Panc1 (cell line): Measurements from ENCODE around the gene PPP4R2. TPM values are rescaled to one million over a fixed set of nuclear protein-coding genes. Genes with fewer than 3 reads are reported as not detected.

Experiments used
- ATAC-seq: fragments of 200-7000 bp; cut with Tn5 transposase; 2 replicates; pipeline ENCODE4 v1.9.1; 2020; ENCODE audit warnings: mild to moderate bottlenecking, moderate library complexity
- BruUV-seq: library from RNA; stranded (reverse); fragments of 400-500 nt; replicated peaks from 2 replicates; lab custom pipeline; 2021; lab: Mats Ljungman, UMichigan
- CTCF ChIA-PET: fragments of 300-600 bp; sonication (Branson Sonifier 250); formaldehyde crosslinking; loops from one replicate; lab custom pipeline; 2022; ENCODE audit warnings: antibody characterized with exemption; lab: Charles Lee
- POLR2A ChIA-PET: fragments of 300-600 bp; sonication (Branson Sonifier 250); formaldehyde crosslinking; loops from one replicate; lab custom pipeline; 2022; ENCODE audit warnings: antibody characterized with exemption; lab: Charles Lee
- DNase-seq: peaks from one replicate; pipeline ENCODE4 v3.0.0-alpha.2; 2010; ENCODE audit warnings: low read depth, low spot score
- H3K27ac ChIP-seq: 2 replicates; pipeline ENCODE4 v1.5.1; 2011; ENCODE audit warnings: mild to moderate bottlenecking, low read length, inconsistent platforms
- H3K27me3 ChIP-seq: fragments of 200-500 bp; sonication (Bioruptor generic); 2 replicates; pipeline ENCODE4 v1.6.0; 2014; ENCODE audit warnings: low read length, inconsistent platforms; ENCODE audit not compliant: control insufficient read depth, insufficient read depth
- H3K36me3 ChIP-seq: fragments of 200-500 bp; sonication (Bioruptor generic); 2 replicates; pipeline ENCODE4 v1.5.1; 2014; ENCODE audit warnings: inconsistent platforms, mild to moderate bottlenecking, low read length, moderate library complexity; ENCODE audit not compliant: control insufficient read depth, insufficient read depth
- H3K4me1 ChIP-seq: 2 replicates; pipeline ENCODE4 v1.5.1; 2011; ENCODE audit warnings: inconsistent platforms, mild to moderate bottlenecking, low read length, moderate library complexity; ENCODE audit not compliant: control insufficient read depth, insufficient read depth
- H3K4me3 ChIP-seq, 2 experiments: 2 replicates each; pipeline ENCODE4 v1.5.1; 2011 to 2012; ENCODE audit warnings: low read depth in 2 of 2, low read length in 2 of 2, mild to moderate bottlenecking in 2 of 2, inconsistent platforms in 1 of 2, moderate library complexity in 1 of 2
- H3K9me3 ChIP-seq: fragments of 200-500 bp; sonication (Bioruptor generic); 2 replicates; pipeline ENCODE4 v1.5.1; 2014; ENCODE audit warnings: low read depth, mild to moderate bottlenecking, inconsistent platforms, low read length, moderate library complexity; ENCODE audit not compliant: control insufficient read depth, insufficient read depth
- CTCF ChIP-seq: fragments of 450-650 bp; IDR thresholded peaks from 2 replicates; pipeline ENCODE4 v1.5.1; 2017; ENCODE audit warnings: mild to moderate bottlenecking
- POLR2AphosphoS5 ChIP-seq: IDR thresholded peaks from 2 replicates; pipeline ENCODE4 v1.6.1; 2012; ENCODE audit warnings: mild to moderate bottlenecking, low read depth, low read length, moderate library complexity
- REST ChIP-seq, 2 experiments: IDR thresholded peaks; 2 replicates each; pipeline ENCODE4 v1.6.1; 2011 to 2012; ENCODE audit warnings: low read depth in 2 of 2, control low read depth in 1 of 2, low read length in 1 of 2, mild to moderate bottlenecking in 1 of 2, moderate library complexity in 1 of 2; ENCODE audit not compliant: insufficient read depth in 1 of 2
- SIN3A ChIP-seq: IDR thresholded peaks from 2 replicates; pipeline ENCODE4 v1.6.1; 2012; ENCODE audit warnings: low read depth, mild to moderate bottlenecking, low read length, moderate library complexity, borderline replicate concordance; ENCODE audit not compliant: insufficient read depth
- TCF7L2 ChIP-seq: IDR thresholded peaks from 2 replicates; pipeline ENCODE4 v1.6.1; 2011; ENCODE audit warnings: mild to moderate bottlenecking, low read depth, low read length, inconsistent platforms
- in situ Hi-C: cut with HindIII; loops from 2 replicates; pipeline ENCODE4 v1.10.0; 2016; ENCODE audit warnings: low sequenced_read_pairs, low pct_unique_long_range_greater_than_20kb
- intact Hi-C: fragments of 100-400 bp; cut with micrococcal nuclease; formaldehyde crosslinking; loops from one replicate; pipeline ENCODE4 v1.10.0; 2022; ENCODE audit not compliant: unreplicated experiment
- total RNA-seq: library from RNA; stranded (reverse); gene quantifications from one replicate; pipeline ENCODE4 v1.2.1, GENCODE V29; 2021; ENCODE audit not compliant: unreplicated experiment

Gene PPP4R2
- total RNA-seq, 1 experiment from 2014 or later: 59.8 TPM

- ChIA-PET CTCF (no interaction called here), POLR2A (no interaction called here)
- Histone ChIP-seq H3K4me3 (no peak overlapping the region), H3K4me1 (no peaks in the 10 kb centered on the region), H3K27ac (no peak overlapping the region), H3K36me3 (no peaks in the 10 kb centered on the region), H3K9me3 (no peaks in the 10 kb centered on the region), H3K27me3 (no peaks in the 10 kb centered on the region)
- TF ChIP-seq REST (IDR thresholded peaks at IDR 0.05; ENCODE audit: insufficient read depth in 1 of 2, low read depth in 2 of 2, low read length in 1 of 2) (no peak), SIN3A (no peak), TCF7L2 (no peak), POLR2AphosphoS5 (no peak), CTCF (no peak)
- intact Hi-C loops: no loop called here
- no peak for DNase-seq
- BruUV-seq: no TSS peak
- 0 out of 2 replicates have a peak, but pooled peaks have one; percentile 38 for ATAC-seq
- in situ Hi-C loops: no loop called here
Observed at GRCh38 chr3:73073091-73073707, 76.6 kb downstream of the PPP4R2 start.

GRCh38 chr3:73074781-73075180 is 78.2 kb downstream of the PPP4R2 start:
- no TSS peak for BruUV-seq
- TF ChIP-seq TCF7L2 (no peak), SIN3A (no peak), REST (IDR thresholded peaks at IDR 0.05; ENCODE audit: insufficient read depth in 1 of 2, low read depth in 2 of 2, low read length in 1 of 2) (no peak), CTCF (no peak), POLR2AphosphoS5 (no peak)
- CTCF ChIA-PET: no interaction called here
- POLR2A ChIA-PET: no interaction called here
- no peak for ATAC-seq
- H3K27me3 ChIP-seq: no peaks in the 10 kb centered on the region
- H3K4me3 ChIP-seq: no peak overlapping the region
- H3K36me3 ChIP-seq: no peaks in the 10 kb centered on the region
- H3K4me1 ChIP-seq: no peaks in the 10 kb centered on the region
- H3K27ac ChIP-seq: no peak overlapping the region
- DNase-seq: no peak
- in situ Hi-C loops: no loop called here
- no peaks in the 10 kb centered on the region for H3K9me3 ChIP-seq
- intact Hi-C loops: no loop called here
